NCI-H1694 (cell line): ENCODE data around the gene STX1A.
"Not testable (repeated sequence)": the region's sequence is repeated elsewhere in the genome, so short reads cannot be mapped to it uniquely, and the experiment has no call there.

ENCODE experiments used
- DNase-seq: peaks from one replicate; lab custom pipeline; 2025; lab: John Stamatoyannopoulos, UW

The STX1A gene

DNA sequence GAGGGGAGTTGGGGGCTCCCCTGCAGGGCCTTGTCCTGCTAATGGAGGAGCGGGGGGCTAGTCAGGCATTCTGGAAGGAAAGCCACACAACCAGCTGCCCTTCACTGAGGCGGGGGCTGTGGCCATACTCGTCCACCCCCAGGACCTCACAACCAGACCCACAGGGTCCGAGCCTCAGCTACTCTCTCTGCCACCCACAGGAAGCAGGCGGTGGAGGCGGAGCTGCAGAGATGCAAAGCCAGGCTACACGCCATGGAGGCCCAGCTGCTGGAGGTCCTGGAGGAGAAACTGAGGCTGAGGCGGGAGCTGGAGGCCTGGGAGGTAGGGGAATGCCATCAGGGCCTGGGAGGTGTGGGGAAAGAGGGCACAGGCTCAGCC is 16.0 kb upstream of the STX1A start:
- DNase-seq, result no peak

DNA sequence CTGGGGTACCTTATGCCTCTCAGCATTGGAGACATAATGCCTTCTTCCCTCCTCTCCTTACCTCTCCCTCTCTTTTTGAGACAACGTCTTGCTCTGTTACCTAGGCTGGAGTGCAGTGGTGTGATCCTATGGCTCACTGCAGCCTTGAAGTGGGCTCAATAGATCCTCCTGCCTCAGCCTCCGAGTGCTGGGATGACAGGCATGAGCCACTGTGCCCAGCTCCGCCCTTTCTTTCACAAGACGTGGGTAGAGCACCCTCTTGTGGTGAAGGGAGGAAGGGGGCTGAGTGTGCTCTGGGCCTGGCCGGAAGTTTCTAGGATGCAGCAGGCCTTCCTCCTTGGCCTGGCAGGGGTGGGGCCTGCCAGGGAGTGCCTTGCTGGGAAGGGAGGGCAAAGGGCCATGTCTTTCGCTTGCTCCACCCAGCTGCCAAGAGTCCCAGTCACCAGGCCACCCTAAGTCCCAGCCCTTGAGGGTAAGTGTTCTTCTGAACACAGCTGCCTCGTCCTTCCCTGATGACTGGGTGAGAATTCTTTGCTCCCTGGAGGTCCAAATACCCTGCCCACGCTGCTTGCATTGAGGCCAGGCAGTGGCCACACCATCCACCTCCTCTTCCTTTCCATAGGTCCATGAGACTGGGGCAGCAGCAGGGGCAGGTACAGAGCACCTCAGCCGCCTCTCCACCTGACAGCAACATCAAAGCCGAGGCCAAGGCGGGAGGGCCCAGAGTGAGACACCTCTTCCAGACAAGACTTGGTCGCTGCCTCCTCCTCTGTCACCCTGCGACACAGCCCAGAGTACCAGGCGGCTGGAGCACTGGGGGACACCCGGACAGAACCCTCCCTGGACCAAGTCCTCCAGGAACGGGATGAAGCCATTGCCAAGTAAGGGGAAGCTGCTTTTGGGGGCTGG is 15.4 kb upstream of the STX1A start:
- peak; percentile 87 for DNase-seq

DNA sequence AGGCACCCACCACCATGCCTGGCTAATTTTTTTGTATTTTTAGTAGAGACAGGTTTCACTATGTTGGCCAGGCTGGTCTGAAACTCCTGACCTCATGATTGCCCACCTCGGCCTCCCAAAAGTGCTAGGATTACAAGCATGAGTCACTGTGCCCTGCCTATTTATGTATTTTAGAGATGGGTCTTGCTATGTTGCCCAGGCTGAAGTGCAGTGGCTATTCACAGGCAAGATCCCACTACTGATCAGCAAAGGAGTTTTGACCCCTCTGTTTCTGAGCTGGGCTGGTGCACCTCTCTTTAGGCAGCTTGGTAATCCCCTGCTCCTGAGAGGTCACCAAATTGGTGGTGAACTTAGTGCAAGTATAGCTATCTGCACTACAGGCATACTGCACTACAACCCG is 12.9 kb upstream of the STX1A start:
- no peak for DNase-seq

DNA sequence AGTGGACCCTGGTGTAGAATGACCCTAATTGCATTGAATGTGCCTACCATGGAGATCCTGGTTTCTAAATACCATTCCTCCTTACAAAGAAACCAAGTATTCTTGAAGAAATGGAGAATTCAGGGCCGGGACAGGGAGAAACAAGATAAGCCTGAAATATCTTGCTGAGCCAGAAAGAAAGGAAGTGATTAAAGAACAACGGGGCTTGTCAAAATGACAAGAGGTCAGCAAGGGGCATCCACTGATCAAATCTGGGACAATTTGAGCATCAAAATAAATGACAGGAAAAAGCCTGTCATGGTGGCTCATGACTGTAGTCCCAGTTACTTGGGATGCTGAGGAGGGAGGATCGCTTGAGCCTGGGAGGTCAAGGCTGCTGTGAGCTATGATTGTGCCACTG is 11.0 kb upstream of the STX1A start:
- DNase-seq, result no peak

DNA sequence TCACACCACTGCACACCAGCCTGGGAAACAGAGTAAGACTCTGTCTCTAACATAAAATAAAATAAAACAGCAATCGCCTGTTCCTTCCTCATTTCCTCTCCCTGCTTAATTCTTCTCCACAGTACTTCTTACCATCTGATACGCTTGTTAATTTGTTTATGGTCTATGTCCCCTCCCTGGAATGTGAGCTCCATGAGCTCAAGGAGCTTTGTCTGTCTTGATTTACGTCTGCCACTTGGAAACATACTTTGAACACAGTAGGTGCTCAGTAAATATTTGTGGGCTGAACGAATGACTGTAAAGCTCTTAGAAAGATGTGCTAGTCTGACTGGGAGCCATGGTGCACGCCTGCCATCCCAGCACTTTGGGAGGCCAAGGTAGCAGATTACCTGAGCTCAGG is 9.1 kb upstream of the STX1A start:
- no peak for DNase-seq

DNA sequence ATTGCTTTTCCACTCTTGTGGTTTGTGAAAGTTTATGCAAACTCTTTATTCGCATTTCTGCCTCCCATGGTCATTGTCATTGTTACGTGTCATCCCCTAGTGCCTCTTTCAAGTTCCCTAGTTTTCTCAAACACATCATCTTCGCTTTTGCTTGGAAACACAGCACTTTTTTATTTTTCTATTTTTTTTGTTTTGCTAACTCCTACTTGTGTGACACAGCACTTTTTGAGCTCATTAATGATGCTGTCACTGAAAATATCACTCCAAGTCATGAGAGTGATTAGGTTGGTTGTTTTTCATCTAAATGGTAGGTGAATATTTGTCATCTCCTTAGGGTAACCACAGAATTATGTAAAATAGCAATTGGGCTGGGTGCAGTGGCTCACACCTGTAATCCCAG is 8.5 kb upstream of the STX1A start:
- no peak for DNase-seq

DNA sequence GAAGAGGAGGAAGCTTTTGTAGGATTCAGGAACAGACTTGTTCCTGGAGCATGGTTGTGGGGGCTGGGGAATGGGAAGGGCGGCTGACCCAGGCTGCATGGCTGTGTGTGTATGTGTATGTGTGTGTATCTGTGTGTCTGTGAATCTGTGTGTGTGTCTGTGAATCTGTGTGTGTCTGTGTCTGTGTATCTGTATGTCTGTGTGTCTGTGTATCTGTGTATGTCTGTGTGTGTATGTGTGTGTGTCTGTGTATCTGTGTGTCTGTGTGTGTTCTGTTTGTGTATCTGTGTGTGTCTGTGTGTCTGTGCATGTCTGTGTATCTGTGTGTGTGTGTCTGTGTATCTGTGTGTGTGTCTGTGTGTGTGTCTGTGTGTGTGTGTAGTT is 6.6 kb upstream of the STX1A start:
- DNase-seq, result no peak

DNA sequence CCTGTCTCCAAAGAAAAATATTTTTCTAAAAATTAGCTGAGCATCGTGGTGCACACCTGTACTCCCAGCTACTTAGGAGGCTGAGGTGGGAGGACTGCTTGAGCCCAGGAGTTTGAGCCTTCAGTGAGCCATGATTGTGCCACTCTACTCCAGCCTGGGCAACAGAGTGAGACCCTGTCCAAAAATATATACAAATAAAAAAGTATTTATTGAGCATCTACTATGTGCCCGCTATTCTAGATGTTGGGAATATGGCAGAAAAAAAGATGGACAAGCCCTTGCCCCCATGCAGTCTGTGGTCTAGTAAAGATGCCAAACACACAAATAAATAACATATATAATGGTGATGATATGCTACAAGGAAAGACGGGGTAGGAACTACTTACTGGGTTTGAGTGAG is 4.3 kb upstream of the STX1A start:
- no peak for DNase-seq

DNA sequence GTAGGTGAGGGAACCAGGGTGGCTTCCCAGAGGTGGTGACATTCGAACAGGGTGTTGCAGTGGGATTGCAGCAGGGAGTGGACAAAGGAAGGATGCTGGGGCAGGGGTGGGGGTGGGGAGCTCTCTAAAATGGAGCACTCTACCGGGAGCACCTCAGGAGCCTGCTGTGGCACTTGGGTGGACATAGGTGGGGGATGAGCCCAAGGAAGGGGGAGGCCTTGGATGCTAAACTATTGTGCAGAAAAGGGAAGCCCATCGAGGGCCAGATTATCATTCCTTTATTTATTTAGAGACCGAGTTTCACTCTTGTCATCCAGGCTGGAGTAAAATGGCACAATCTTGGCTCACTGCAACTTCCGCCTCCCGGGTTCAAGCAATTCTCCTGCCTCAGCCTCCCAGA is 3.3 kb upstream of the STX1A start:
- DNase-seq, result no peak

DNA sequence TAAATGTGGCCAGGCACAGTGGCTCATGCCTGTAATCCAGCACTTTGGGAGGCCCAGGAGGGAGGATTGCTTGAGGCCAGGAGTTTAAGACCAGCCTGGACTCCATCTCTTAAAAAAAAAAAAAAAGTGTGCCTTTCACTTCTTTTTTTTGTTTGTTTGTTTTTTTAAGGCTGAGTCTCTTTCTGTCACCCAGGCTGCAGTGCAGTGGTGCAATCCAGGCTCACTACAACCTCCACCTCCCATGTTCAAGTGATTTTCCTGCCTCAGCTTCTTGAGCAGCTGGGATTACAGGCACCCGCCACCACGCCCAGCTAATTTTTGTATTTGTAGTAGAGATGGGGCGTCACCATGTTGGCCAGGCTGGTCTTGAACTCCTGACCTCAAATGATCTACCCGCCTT is 2.7 kb upstream of the STX1A start:
- not testable (repeated sequence) for DNase-seq

DNA sequence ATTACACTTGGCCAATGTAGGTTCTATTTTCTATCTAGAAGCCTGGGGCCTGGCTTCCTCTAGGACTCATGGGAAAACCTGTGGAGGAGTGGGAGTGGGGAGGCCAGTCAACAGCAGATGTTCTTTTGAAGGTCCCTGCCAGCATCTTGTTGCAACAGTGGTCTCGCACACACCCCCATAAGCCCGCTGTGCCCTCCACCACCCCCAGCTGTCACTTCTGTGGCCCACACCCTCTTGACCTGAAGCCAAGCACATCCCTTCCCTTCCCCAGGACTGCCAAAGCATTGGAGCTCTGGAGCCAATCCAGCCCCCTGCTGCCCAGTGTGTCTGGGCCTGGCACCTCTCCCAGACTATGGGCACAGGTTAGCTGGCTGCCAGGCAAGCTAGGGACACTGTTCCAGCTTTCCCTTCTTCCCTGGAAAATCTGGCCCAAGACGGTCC is 1.9 kb upstream of the STX1A start:
- DNase-seq, result peak; percentile 98

DNA sequence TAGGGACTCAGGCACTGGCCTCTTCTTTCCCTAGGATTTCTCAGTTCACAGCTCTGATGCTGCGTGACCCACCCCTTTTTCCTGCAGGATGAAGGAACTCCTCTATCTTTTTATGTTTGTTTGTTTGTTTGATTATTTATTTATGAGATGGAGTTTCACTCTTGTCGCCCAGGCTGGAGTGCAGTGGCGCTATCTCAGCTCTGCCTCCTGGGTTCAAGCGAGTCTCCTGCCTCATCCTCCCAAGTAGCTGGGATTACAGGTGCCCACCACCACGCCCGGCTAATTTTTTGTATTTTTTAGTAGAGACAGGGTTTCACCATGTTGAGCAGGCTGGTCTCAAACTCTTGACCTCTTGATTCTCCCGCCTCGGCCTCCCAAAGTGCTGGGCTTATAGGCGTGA is 974 bp upstream of the STX1A start:
- not testable (repeated sequence) for DNase-seq

DNA sequence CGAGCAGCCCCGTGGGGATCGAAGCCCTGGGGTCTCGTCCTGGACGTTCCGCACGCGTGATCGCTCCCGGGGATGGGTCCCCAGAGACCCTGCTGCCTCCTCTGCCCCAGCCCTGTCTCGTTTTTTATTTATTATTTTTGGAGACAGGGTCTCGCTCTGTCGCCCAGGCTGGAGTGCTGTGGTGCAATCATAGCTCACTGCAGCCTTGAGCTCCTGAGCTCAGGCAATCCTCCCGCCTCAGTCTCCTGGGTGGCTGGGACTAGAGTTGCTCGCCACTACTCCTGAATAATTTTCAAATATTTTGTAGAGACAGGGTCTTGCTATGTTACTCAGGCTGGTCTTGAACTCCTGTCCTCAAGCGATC is 319 bp upstream of the STX1A start:
- DNase-seq, result no peak

DNA sequence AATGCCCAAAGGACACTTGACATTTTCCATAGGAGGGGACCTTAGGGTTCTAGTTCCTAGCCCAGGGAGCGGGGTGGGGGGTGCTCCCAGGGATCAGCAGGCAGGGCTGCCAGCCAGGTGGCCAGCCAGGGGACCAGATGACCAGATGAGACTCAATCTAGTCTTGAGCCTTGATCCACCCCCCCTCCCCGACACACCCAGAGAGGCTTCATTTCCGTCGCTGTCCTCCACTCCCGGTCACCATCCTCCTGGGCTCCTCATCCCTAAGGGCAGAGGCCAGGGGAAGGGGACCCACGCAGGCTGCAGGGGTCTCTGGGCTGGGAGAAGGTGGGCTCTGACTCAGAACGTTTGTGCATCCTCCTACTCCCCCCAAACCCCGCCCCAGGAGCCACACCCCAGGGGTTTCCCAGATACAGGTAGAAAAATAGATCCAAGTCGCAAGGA is 1.0 kb downstream of the STX1A start:
- DNase-seq, result no peak

DNA sequence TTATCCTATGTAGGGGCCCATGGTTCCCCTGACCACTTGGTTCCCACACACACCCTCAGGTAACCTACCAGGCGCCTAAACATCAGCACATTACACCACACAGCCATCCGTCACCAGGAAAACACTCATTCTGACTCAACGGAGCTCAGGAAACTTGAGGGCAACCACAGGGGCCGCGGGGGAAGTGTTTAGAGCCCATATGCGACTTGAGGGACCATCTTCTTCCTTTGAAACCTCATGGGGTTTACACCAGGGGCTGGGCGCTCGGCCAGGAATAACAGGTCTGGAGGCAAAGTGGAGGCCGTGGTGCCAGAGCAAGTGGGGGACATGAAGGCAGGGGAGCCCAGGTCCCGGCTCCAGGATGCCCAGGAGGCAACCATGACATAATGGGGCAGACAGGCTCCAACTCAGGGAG is 1.5 kb downstream of the STX1A start:
- no peak for DNase-seq

DNA sequence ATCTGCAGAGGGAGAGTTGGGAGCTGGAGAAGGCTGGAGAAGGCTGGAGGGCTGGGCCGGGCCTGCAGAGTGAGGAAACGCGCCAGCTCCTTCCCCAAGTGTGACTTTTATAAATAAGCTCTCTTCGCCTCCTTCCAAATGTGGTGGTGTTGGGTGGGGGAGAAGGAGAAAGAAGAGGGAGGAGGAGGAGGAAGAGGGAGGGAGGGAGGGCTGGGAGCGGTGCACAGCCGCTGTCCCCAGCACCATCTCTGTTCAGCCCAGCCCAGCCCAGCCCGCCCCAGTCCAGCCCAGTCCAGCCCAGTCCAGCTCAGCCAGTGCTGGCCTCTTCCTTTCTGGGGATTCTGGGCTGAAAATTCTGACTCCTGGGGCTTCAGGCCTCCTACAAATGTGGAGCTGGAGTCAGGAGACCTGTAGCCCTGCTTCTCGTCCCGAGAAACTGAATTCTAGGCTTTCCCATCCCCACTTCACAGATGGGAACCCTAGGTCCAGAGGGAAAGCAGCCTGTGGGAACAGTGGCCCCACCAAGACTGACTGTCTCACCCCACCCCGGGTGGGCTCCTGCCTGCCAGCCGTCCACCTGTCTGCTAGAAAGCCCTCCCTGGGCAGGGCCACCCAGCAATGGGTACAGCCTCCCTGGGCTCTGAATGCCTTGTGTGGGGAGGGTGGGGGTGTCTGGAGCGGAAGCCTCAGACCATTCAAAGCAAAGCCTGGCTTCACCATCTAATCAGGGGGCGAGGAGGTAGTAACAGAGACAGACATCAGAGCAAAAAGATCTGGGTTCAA is 2.3 kb downstream of the STX1A start:
- DNase-seq, result no peak

DNA sequence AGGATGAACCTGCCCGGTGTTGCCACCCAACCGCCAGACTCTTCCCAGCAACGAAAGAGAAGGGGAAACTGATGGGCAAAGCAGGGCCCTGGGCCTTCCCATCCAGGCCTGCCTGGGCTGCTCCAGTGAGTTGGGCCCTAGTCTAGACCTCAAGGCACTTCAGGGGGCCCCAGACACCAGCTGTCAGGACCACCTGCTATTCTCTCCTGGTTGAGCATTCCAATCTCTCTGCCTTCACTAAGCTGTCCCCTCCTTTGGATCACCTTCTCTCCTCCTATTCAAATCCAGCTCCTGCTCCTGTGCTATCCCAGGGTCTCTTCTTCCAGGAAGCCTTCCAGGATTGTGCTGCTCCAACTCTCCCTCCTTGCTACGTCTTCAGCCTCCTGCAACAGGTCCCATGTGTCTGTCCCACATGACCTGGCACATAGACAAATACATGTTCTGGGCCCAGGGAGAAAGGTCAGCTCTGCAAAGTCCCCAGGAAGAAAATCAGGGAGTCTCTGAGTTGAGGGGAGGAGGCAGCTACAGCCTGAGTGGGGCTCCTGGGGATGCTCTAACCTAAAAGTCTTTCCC is 3.1 kb downstream of the STX1A start:
- DNase-seq, result no peak

DNA sequence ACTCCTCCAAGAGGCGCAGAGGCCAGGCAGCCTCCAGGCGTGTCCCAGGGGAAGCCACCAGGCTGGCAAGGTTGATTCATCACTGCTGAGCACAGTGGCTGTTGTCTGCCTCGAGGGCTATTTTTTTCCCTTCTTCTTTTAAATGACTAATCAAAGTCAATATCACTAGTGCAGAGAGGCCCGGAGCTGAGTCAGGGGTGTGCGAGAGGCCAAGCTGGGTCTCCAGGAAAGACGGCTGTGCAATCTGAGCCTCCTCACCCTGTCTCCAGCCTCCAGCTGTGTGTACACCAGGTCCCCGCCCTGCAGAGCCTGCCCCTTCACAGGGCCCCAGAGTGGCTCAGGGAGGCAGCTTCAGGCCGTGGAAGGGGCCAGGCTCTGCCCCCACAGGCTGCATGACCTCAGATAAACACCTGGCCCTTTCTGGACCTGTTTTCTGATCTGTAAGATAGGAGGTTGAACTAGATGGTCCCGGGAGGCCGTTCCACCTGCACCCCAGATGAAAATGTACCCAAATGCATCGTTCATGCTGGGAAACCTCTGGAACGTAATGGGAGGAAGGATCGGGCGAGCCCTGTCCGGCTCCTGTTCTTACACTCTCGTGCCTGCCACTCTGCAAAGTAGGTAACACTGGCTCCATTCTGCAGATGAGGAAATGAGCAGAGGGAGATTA is 3.7 kb downstream of the STX1A start:
- no peak for DNase-seq

DNA sequence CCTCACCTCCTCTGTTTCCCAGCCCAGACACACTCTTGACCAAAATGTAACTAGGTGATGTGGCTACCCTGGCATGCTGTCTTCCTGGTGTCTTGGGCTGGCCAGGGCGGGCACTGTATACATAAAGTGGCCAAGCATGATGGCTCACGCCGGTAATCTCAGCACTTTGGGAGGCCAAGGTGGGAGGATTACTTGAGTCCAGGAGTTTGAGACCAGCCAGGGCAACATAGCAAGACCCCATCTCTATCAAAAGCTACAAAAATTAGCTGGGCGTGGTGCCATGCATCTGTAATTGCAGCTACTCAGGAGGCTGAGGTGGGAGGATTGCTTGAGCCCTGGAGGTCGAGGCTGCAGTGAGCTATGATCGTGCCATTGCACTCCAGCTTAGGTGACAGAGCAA is 6.2 kb downstream of the STX1A start:
- not testable (repeated sequence) for DNase-seq

DNA sequence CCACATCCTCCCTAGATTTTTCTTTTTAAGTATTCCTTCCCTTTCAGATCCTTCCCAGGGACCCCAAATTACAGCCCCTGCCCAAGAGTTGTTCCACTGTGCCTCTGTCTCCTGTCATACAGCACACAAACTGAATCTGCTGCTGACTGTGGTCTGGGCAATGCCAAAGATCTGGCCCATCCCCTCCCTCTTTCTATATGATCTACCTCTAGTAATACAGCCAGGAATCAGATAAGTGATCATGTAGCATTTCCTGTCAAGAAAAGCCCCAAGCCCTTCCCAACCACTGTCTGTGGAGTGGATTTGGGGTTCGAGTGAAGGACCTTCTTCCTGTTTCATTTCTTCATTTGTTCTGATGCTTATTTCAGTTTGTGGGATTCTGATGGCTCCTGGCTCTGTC is 6.7 kb downstream of the STX1A start:
- DNase-seq, result no peak

DNA sequence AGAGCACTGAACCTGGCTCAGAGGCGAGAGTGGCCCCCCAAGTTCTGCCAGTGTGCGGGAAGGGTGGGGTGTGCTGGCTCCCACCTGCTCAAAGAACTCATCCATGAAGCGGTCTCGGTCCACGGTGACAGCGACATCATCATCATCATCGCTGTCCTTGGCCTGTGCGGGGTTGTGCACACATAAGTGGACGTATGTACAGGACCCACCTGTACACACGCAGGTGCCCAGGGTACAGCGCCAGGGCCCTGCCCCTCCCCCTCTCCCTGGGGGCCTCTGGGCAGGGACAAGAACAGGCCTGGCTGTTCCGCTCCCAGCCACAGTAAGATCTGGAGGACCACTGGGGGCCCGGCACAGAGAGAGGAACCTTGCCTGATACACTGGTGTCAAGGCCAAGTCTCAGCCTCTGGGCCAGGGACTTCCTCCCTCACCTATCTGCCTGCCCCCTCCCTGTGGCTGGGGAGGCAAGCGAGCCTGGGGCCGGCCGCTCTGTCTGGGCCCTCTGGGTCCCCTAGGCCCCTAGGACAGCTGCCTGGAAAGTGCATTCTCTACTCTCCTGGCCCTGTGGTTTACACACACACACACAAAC is 10.4 kb downstream of the STX1A start:
- DNase-seq, result no peak

DNA sequence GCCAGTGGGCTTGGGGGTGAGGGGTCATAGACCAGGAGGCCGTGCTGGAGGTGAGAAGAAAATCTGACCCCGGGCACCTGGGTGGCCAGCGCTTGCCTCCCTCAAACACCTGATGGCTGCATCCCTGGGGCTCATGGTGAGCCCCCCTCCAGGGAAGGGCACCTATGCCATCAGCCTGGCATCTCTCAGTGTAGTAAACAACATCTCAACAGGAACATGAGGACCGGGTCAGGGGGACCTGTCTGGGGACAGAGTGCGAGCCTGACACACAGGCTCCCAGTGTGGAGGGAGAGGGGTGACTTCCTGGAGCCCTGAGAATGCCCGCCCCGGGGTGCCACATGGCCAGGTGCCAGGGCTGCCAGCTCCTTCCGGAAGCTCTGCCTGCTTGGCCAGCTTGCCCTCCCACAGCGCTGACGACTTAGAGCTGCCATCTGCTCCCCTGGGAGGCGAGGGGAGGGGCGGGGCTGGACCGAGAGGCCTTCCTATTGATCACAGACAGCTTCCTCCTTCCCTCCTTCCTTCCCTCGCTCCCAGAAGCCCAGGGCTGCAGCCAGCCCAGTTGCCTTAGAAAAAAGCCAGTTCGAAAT is 12.3 kb downstream of the STX1A start:
- DNase-seq, result peak; percentile 76
